ENCODE data around the gene IPPK.

Gene IPPK

GRCh38 chr9:92664394-92665152 is 5.4 kb downstream of the IPPK start:
- TF ChIP-seq CTCF (IDR thresholded peaks at IDR 0.05; ENCODE audit: insufficient read depth, low read depth, low read length, missing control alignments): no peak
- no peak overlapping the region for H3K4me3 ChIP-seq (ENCODE audit: low read length)
- DNase-seq (ENCODE audit: low read depth): no peak

GRCh38 chr9:92663951-92664350 is 6.0 kb downstream of the IPPK start:
- no peak for TF ChIP-seq CTCF (IDR thresholded peaks at IDR 0.05; ENCODE audit: insufficient read depth, low read depth, low read length, missing control alignments)
- H3K4me3 ChIP-seq (ENCODE audit: low read length): no peak overlapping the region
- DNase-seq (ENCODE audit: low read depth): no peak

- DNase-seq (ENCODE audit: low read depth): no peak
- no peak for TF ChIP-seq CTCF (IDR thresholded peaks at IDR 0.05; ENCODE audit: insufficient read depth, low read depth, low read length, missing control alignments)
- H3K4me3 ChIP-seq (ENCODE audit: low read length): no peak overlapping the region
These were observed 6.8 kb downstream of the IPPK start for GRCh38 chr9:92663126-92663525.

- TF ChIP-seq CTCF (IDR thresholded peaks at IDR 0.05; ENCODE audit: insufficient read depth, low read depth, low read length, missing control alignments): no peak
- no peak for DNase-seq (ENCODE audit: low read depth)
- no peak overlapping the region for H3K4me3 ChIP-seq (ENCODE audit: low read length)
These were observed 8.2 kb downstream of the IPPK start for GRCh38 chr9:92661743-92662142.

- TF ChIP-seq CTCF (IDR thresholded peaks at IDR 0.05; ENCODE audit: insufficient read depth, low read depth, low read length, missing control alignments): no peak
- no peak overlapping the region for H3K4me3 ChIP-seq (ENCODE audit: low read length)
- DNase-seq (ENCODE audit: low read depth): no peak
These were observed 8.8 kb downstream of the IPPK start for GRCh38 chr9:92661127-92661526.

GRCh38 chr9:92660266-92660665 is 9.7 kb downstream of the IPPK start:
- no peak overlapping the region for H3K4me3 ChIP-seq (ENCODE audit: low read length)
- TF ChIP-seq CTCF (IDR thresholded peaks at IDR 0.05; ENCODE audit: insufficient read depth, low read depth, low read length, missing control alignments): no peak
- DNase-seq (ENCODE audit: low read depth): no peak

GRCh38 chr9:92659601-92660000 is 10.3 kb downstream of the IPPK start:
- no peak overlapping the region for H3K4me3 ChIP-seq (ENCODE audit: low read length)
- TF ChIP-seq CTCF (IDR thresholded peaks at IDR 0.05; ENCODE audit: insufficient read depth, low read depth, low read length, missing control alignments): no peak
- no peak for DNase-seq (ENCODE audit: low read depth)
